HUES64 (cell line): ENCODE data around the gene INPP4B.

ENCODE experiments used
- H3K27ac ChIP-seq: 2 replicates; pipeline ENCODE4 v1.7.0; 2013; ENCODE audit warnings: low read depth, low read length, inconsistent platforms
- H3K27me3 ChIP-seq: 2 replicates; pipeline ENCODE4 v1.6.1; 2013; ENCODE audit warnings: mild to moderate bottlenecking, low read length; ENCODE audit not compliant: insufficient read depth
- H3K36me3 ChIP-seq: 2 replicates; pipeline ENCODE4 v1.6.1; 2013; ENCODE audit warnings: mild to moderate bottlenecking, low read length; ENCODE audit not compliant: insufficient read depth
- H3K4me1 ChIP-seq: 2 replicates; pipeline ENCODE4 v1.6.1; 2013; ENCODE audit warnings: mild to moderate bottlenecking, low read length, moderate library complexity; ENCODE audit not compliant: insufficient read depth
- H3K4me3 ChIP-seq: 2 replicates; pipeline ENCODE4 v1.5.1; 2013; ENCODE audit warnings: mild to moderate bottlenecking, low read length, moderate library complexity
- H3K9ac ChIP-seq: 2 replicates; pipeline ENCODE4 v1.6.1; 2013; ENCODE audit warnings: mild to moderate bottlenecking, low read depth, low read length
- H3K9me3 ChIP-seq: 2 replicates; pipeline ENCODE4 v1.6.1; 2013; ENCODE audit warnings: low read depth, low read length; ENCODE audit not compliant: insufficient read depth
- WGBS: fragments of 150-250, 120-280 bp; methylation state at CpG from one replicate; pipeline ENCODE4 v1.1.7; 2013; ENCODE audit warnings: missing lambda C conversion rate; 5-methylcytosine and 5-hydroxymethylcytosine counted together

The INPP4B gene

GRCh38 chr4:142579443-142579842 is 266.7 kb downstream of the INPP4B start:
- Histone ChIP-seq H3K9me3 (no peaks in the 10 kb centered on the region), H3K4me3 (no peak overlapping the region), H3K27ac (no peak overlapping the region), H3K36me3 (no peaks in the 10 kb centered on the region), H3K9ac (no peak overlapping the region), H3K4me1 (no peaks in the 10 kb centered on the region), H3K27me3 (no peaks in the 10 kb centered on the region)
- 88% methylated on average over 2 of the region's 2 CpGs for WGBS

GRCh38 chr4:142574306-142574705 is 271.8 kb downstream of the INPP4B start:
- no peaks in the 10 kb centered on the region for H3K36me3 ChIP-seq
- no peaks in the 10 kb centered on the region for H3K9me3 ChIP-seq
- no peak overlapping the region for H3K27ac ChIP-seq
- no peaks in the 10 kb centered on the region for H3K27me3 ChIP-seq
- WGBS = 95% methylated on average over 3 of the region's 3 CpGs
- H3K4me3 ChIP-seq = no peak overlapping the region
- no peaks in the 10 kb centered on the region for H3K4me1 ChIP-seq
- no peak overlapping the region for H3K9ac ChIP-seq

- Histone ChIP-seq H3K27me3 (no peaks in the 10 kb centered on the region), H3K27ac (no peak overlapping the region), H3K4me1 (peaks cover 10% of the 10 kb centered on the region), H3K4me3 (no peak overlapping the region), H3K9me3 (no peaks in the 10 kb centered on the region), H3K9ac (no peak overlapping the region), H3K36me3 (no peaks in the 10 kb centered on the region)
- WGBS = 86% methylated on average over 1 of the region's 1 CpG
Observed at GRCh38 chr4:142572071-142572470, 274.0 kb downstream of the INPP4B start.

GRCh38 chr4:142567620-142568451 is 278.3 kb downstream of the INPP4B start:
- Histone ChIP-seq H3K4me3 (no peak overlapping the region), H3K9me3 (no peaks in the 10 kb centered on the region), H3K9ac (no peak overlapping the region), H3K27ac (no peak overlapping the region), H3K4me1 (peaks cover 17% of the 10 kb centered on the region), H3K27me3 (no peaks in the 10 kb centered on the region), H3K36me3 (no peaks in the 10 kb centered on the region)
- WGBS = 95% methylated on average over 2 of the region's 4 CpGs

GRCh38 chr4:142567199-142567598 is 278.9 kb downstream of the INPP4B start:
- Histone ChIP-seq H3K4me3 (no peak overlapping the region), H3K27ac (no peak overlapping the region), H3K4me1 (peaks cover 17% of the 10 kb centered on the region), H3K9ac (no peak overlapping the region), H3K27me3 (no peaks in the 10 kb centered on the region), H3K9me3 (no peaks in the 10 kb centered on the region), H3K36me3 (no peaks in the 10 kb centered on the region)
- 68% methylated on average over 3 of the region's 5 CpGs for WGBS

GRCh38 chr4:142566777-142567176 is 279.3 kb downstream of the INPP4B start:
- peaks cover 17% of the 10 kb centered on the region for H3K4me1 ChIP-seq
- no peak overlapping the region for H3K4me3 ChIP-seq
- no peaks in the 10 kb centered on the region for H3K9me3 ChIP-seq
- H3K36me3 ChIP-seq = no peaks in the 10 kb centered on the region
- no peak overlapping the region for H3K9ac ChIP-seq
- no peak overlapping the region for H3K27ac ChIP-seq
- no peaks in the 10 kb centered on the region for H3K27me3 ChIP-seq
- WGBS = 0% methylated on average over 1 of the region's 4 CpGs

- H3K27ac ChIP-seq = no peak overlapping the region
- H3K27me3 ChIP-seq = no peaks in the 10 kb centered on the region
- H3K36me3 ChIP-seq = no peaks in the 10 kb centered on the region
- no peak overlapping the region for H3K9ac ChIP-seq
- H3K4me1 ChIP-seq = peaks cover 17% of the 10 kb centered on the region
- H3K4me3 ChIP-seq = no peak overlapping the region
- no peaks in the 10 kb centered on the region for H3K9me3 ChIP-seq
Observed at GRCh38 chr4:142566243-142566642, 279.9 kb downstream of the INPP4B start.

GRCh38 chr4:142565771-142566170 is 280.3 kb downstream of the INPP4B start:
- Histone ChIP-seq H3K4me3 (no peak overlapping the region), H3K9ac (no peak overlapping the region), H3K27me3 (no peaks in the 10 kb centered on the region), H3K9me3 (no peaks in the 10 kb centered on the region), H3K4me1 (peaks cover 17% of the 10 kb centered on the region), H3K27ac (no peak overlapping the region), H3K36me3 (no peaks in the 10 kb centered on the region)
- WGBS = 94% methylated on average over 7 of the region's 7 CpGs

GRCh38 chr4:142563682-142564291 is 282.3 kb downstream of the INPP4B start:
- Histone ChIP-seq H3K27ac (no peak overlapping the region), H3K9me3 (no peaks in the 10 kb centered on the region)
- 91% methylated on average over 6 of the region's 6 CpGs for WGBS

GRCh38 chr4:142559986-142560385 is 286.1 kb downstream of the INPP4B start:
- Histone ChIP-seq H3K9me3 (no peaks in the 10 kb centered on the region), H3K4me3 (no peak overlapping the region), H3K36me3 (no peaks in the 10 kb centered on the region), H3K4me1 (peaks cover 5% of the 10 kb centered on the region; the same call in 1 of the 2 replicates), H3K27ac (no peak overlapping the region), H3K27me3 (no peaks in the 10 kb centered on the region), H3K9ac (no peak overlapping the region)
- 92% methylated on average over 4 of the region's 4 CpGs for WGBS

More at GRCh38 chr4:142563682-142564291, 282.3 kb downstream of the INPP4B start:
- Histone ChIP-seq H3K4me1 (peaks cover 17% of the 10 kb centered on the region), H3K9ac (no peak overlapping the region), H3K36me3 (no peaks in the 10 kb centered on the region), H3K27me3 (no peaks in the 10 kb centered on the region), H3K4me3 (no peak overlapping the region)

- Histone ChIP-seq H3K36me3 (no peaks in the 10 kb centered on the region), H3K27me3 (no peaks in the 10 kb centered on the region), H3K4me1 (peaks cover 2% of the 10 kb centered on the region; the same call in 1 of the 2 replicates), H3K9ac (no peak overlapping the region), H3K4me3 (no peak overlapping the region), H3K9me3 (no peaks in the 10 kb centered on the region), H3K27ac (no peak overlapping the region)
- 86% methylated on average over 4 of the region's 4 CpGs for WGBS
Observed at GRCh38 chr4:142558851-142559250, 287.2 kb downstream of the INPP4B start.
